ENCODE measurements around the gene FOXB1.

The FOXB1 gene

GRCh38 chr15:60052796-60053195, 48.7 kb downstream of the FOXB1 start:
- Mint-ChIP-seq H3K27ac (ENCODE audit: low read depth) (no peak overlapping the region), H3K4me1 (no peaks in the 10 kb centered on the region), H3K4me3 (no peak overlapping the region), H3K27me3 (peaks cover 49% of the 10 kb centered on the region), H3K9me3 (peaks cover 7% of the 10 kb centered on the region), H3K36me3 (ENCODE audit: insufficient read depth) (no peaks in the 10 kb centered on the region)
- DNase-seq (ENCODE audit: low spot score in 2 of 2) (no peak), ATAC-seq (replicated peaks; ENCODE audit: extremely low read depth, poor library complexity, severe bottlenecking) (no peak)

DNA sequence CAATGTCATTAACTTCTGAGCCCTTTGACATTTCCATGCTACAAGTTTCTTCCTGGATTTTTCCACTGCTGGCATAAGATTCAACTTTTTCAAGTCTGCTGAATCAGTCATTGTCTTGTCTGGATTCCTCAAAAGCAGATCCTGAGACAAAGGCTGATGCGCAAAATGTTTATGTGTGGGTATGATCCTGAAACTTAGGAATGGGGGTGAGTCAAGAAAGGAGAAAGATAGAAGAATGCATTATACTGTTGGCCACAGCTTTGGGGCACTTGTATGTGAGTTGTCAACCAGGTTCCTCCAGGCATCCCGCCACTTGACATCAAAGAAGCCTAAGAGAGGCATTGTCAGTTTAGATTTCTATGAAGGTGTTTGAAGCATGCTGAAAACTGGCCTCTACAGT, 50.4 kb downstream of the FOXB1 start:
- peaks cover 59% of the 10 kb centered on the region for H3K27me3 Mint-ChIP-seq
- ATAC-seq (replicated peaks; ENCODE audit: extremely low read depth, poor library complexity, severe bottlenecking): no peak
- peaks cover 6% of the 10 kb centered on the region for H3K9me3 Mint-ChIP-seq
- no peak overlapping the region for H3K27ac Mint-ChIP-seq (ENCODE audit: low read depth)
- H3K4me3 Mint-ChIP-seq: no peak overlapping the region
- H3K36me3 Mint-ChIP-seq (ENCODE audit: insufficient read depth): no peaks in the 10 kb centered on the region
- no peaks in the 10 kb centered on the region for H3K4me1 Mint-ChIP-seq
- no peak for DNase-seq (ENCODE audit: low spot score in 2 of 2)

Data from central memory CD8-positive, alpha-beta T cell (primary cell).